Measurements from ENCODE around the gene MYH15.

MYH15 gene

DNA sequence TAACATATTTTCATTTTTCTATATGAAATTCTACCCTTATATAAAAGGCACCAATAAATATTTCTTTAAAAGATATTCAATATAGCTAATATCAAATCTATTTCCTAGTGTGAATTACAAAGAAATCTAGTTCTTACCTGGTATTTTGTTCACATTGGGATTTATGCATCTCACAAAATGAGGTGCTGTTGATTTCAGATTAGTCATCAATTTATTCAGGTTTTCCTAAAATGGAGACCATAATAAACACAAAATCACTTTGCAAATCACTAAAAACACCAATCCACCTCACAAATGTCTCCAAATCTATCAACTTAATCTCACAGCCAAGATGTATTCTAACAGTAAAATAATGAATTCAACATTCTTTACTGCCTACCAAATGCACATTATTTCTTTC, 51.2 kb downstream of the MYH15 start:
- Histone ChIP-seq H3K4me1 (ENCODE audit: control insufficient read depth, insufficient read depth, low read length, poor library complexity, severe bottlenecking) (no peaks in the 10 kb centered on the region), H3K36me3 (ENCODE audit: control insufficient read depth, insufficient read depth, low read length) (no peaks in the 10 kb centered on the region), H3K9me3 (ENCODE audit: control insufficient read depth, low read length) (no peaks in the 10 kb centered on the region), H3K27ac (ENCODE audit: insufficient read depth, low read length, poor library complexity, severe bottlenecking) (no peak overlapping the region), H3K4me3 (ENCODE audit: insufficient read depth, low read depth, low read length, poor library complexity, severe bottlenecking) (no peak overlapping the region), H3K27me3 (replicated peaks; ENCODE audit: control insufficient read depth, insufficient read depth, low read length, poor library complexity, severe bottlenecking) (no peaks in the 10 kb centered on the region)
- DNase-seq, result no peak

DNA sequence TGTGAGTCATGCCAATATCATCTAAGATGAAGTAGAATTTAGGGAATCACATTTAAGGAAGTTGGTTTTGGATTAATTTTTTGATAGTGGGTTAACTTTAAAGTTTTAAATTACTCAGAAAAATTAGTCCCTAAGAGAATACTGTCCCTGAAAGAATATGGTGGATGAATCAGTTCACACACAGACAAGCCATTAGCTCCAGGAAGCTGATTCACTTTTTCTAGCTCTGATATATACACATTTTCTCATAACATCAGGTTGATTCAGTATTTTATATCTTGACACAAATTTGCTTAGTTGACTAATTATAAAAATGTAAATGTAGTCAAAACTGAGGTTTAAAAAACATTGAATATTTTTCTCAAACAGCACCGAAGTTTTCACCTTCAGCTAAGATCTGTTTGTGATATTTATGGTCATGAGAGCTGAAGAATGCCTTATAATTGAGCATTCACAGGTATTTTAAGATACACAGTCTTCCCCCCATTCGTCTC, 55.1 kb downstream of the MYH15 start:
- no peak for DNase-seq
- Histone ChIP-seq H3K36me3 (ENCODE audit: control insufficient read depth, insufficient read depth, low read length) (no peaks in the 10 kb centered on the region), H3K9me3 (ENCODE audit: control insufficient read depth, low read length) (no peaks in the 10 kb centered on the region), H3K4me1 (ENCODE audit: control insufficient read depth, insufficient read depth, low read length, poor library complexity, severe bottlenecking) (no peaks in the 10 kb centered on the region), H3K4me3 (ENCODE audit: insufficient read depth, low read depth, low read length, poor library complexity, severe bottlenecking) (no peak overlapping the region), H3K27ac (ENCODE audit: insufficient read depth, low read length, poor library complexity, severe bottlenecking) (no peak overlapping the region), H3K27me3 (replicated peaks; ENCODE audit: control insufficient read depth, insufficient read depth, low read length, poor library complexity, severe bottlenecking) (no peaks in the 10 kb centered on the region)

DNA sequence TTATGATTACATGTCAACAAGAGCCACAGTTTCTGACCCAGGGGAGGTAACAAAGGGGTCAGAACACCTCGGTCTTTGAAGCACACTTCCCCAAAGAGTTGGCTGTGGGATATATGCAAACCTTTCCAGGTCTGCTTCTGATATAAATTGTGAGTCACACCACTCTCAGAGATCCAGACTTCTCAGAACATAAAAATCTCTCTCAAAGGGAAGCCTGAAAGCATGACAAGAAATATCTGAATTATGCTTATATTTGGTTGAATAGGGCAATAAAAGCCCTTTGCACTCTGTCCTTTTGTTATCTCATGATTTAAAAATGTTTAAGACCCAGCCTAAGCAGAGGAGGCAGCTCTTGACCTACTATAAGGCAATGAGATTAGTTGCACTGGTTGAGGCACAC, 56.8 kb downstream of the MYH15 start:
- DNase-seq, result no peak
- Histone ChIP-seq H3K27ac (ENCODE audit: insufficient read depth, low read length, poor library complexity, severe bottlenecking) (no peak overlapping the region), H3K4me1 (ENCODE audit: control insufficient read depth, insufficient read depth, low read length, poor library complexity, severe bottlenecking) (no peaks in the 10 kb centered on the region), H3K27me3 (replicated peaks; ENCODE audit: control insufficient read depth, insufficient read depth, low read length, poor library complexity, severe bottlenecking) (no peaks in the 10 kb centered on the region), H3K36me3 (ENCODE audit: control insufficient read depth, insufficient read depth, low read length) (no peaks in the 10 kb centered on the region), H3K4me3 (ENCODE audit: insufficient read depth, low read depth, low read length, poor library complexity, severe bottlenecking) (no peak overlapping the region), H3K9me3 (ENCODE audit: control insufficient read depth, low read length) (no peaks in the 10 kb centered on the region)

DNA sequence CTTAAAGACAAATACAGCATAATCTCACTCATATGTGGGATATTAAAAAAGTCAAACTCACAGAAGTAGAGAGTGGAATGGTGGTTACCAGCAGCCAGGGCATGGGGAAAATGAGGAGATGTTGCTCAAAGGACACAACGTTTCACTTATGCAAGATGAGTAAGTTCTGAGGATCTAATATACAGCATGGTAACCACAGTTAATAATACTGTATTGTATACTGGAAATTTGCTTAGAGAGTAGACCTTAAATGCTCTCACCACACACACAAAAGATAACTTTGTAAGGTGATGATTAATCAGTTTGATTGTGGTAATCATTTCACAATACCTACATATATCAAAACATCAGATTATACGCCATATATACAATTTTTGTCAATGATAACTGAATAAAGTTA, 60.0 kb downstream of the MYH15 start:
- H3K9me3 ChIP-seq (ENCODE audit: control insufficient read depth, low read length), result no peaks in the 10 kb centered on the region
- no peaks in the 10 kb centered on the region for H3K27me3 ChIP-seq (replicated peaks; ENCODE audit: control insufficient read depth, insufficient read depth, low read length, poor library complexity, severe bottlenecking)
- H3K4me1 ChIP-seq (ENCODE audit: control insufficient read depth, insufficient read depth, low read length, poor library complexity, severe bottlenecking), result no peaks in the 10 kb centered on the region
- H3K27ac ChIP-seq (ENCODE audit: insufficient read depth, low read length, poor library complexity, severe bottlenecking), result no peak overlapping the region
- no peak overlapping the region for H3K4me3 ChIP-seq (ENCODE audit: insufficient read depth, low read depth, low read length, poor library complexity, severe bottlenecking)
- no peak for DNase-seq
- H3K36me3 ChIP-seq (ENCODE audit: control insufficient read depth, insufficient read depth, low read length), result no peaks in the 10 kb centered on the region

DNA sequence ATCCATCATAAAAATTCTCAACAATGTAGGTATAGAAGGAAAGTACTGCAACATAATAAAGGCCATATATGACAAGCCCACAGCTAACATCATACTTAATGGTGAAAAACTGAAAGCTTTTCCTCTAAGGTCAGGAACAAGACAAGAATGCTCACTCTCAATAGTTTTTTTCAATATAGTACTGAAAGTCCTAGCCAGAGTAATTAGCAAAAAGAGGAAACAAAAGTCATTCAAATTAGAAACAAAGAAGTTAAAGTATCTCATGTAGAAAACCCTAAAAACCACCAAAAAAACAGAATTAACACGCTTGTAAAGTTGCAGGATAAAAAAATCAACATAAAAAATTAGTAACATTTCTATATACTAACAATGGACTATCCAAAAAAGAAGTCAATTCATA, 61.8 kb downstream of the MYH15 start:
- no peak for DNase-seq
- no peak overlapping the region for H3K4me3 ChIP-seq (ENCODE audit: insufficient read depth, low read depth, low read length, poor library complexity, severe bottlenecking)
- no peaks in the 10 kb centered on the region for H3K27me3 ChIP-seq (replicated peaks; ENCODE audit: control insufficient read depth, insufficient read depth, low read length, poor library complexity, severe bottlenecking)
- H3K27ac ChIP-seq (ENCODE audit: insufficient read depth, low read length, poor library complexity, severe bottlenecking), result no peak overlapping the region
- H3K36me3 ChIP-seq (ENCODE audit: control insufficient read depth, insufficient read depth, low read length), result no peaks in the 10 kb centered on the region
- no peaks in the 10 kb centered on the region for H3K9me3 ChIP-seq (ENCODE audit: control insufficient read depth, low read length)
- H3K4me1 ChIP-seq (ENCODE audit: control insufficient read depth, insufficient read depth, low read length, poor library complexity, severe bottlenecking), result no peaks in the 10 kb centered on the region

DNA sequence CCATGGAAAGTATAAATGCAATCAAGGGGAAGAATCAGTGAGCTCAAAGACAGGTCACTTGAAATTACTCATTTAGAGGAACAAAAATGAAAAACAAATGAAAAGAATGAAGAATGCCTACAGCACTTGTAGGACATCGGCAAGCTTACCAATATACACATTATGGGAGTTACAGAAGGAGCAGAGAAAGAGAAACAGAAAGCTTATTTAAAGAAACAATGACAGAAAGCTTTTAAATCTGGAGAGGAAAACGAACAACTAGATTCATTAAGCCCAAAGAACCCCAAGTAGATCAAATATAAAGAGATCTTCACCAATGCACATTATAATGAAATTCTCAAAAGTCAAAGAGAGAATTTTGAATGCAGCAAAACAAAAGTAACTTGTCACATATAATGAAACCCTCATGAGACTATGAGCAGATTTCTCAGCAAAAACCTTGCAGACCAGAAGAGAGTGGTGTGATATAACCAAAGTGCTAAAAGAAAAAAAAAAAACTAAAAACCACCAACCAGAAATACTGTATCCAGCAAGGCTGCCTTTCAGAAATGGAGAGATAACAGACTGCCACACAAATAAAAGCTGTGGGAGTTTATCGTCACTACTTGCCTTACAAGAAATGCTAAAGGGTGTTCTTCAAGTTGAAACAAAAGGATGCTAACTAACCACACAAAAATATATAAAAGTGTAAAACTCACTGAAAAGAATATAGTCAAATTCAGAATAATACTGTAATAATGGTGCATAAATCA, 63.1 kb downstream of the MYH15 start:
- Histone ChIP-seq H3K27ac (ENCODE audit: insufficient read depth, low read length, poor library complexity, severe bottlenecking) (no peak overlapping the region), H3K27me3 (replicated peaks; ENCODE audit: control insufficient read depth, insufficient read depth, low read length, poor library complexity, severe bottlenecking) (no peaks in the 10 kb centered on the region), H3K4me1 (ENCODE audit: control insufficient read depth, insufficient read depth, low read length, poor library complexity, severe bottlenecking) (no peaks in the 10 kb centered on the region), H3K36me3 (ENCODE audit: control insufficient read depth, insufficient read depth, low read length) (no peaks in the 10 kb centered on the region), H3K4me3 (ENCODE audit: insufficient read depth, low read depth, low read length, poor library complexity, severe bottlenecking) (no peak overlapping the region), H3K9me3 (ENCODE audit: control insufficient read depth, low read length) (no peaks in the 10 kb centered on the region)
- DNase-seq, result no peak

DNA sequence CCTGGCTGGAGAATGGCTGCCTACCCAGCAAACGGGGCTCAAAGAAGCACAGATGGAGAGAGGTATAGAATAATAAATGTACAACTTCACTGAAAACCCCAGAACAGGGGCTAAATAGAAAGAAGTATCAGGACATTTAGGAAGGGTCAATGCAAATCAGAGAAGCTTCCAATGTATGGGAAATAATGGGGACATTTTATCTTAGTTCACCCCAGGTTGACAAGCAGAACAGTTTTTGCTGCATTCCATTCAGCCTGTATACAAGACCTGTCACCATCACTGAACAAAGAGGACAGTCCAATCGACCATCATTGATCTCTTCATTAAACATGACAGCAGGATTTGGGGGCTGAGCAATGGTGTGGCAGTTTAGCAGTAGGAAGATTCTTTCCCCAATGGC, 68.1 kb downstream of the MYH15 start:
- Histone ChIP-seq H3K27me3 (replicated peaks; ENCODE audit: control insufficient read depth, insufficient read depth, low read length, poor library complexity, severe bottlenecking) (no peaks in the 10 kb centered on the region), H3K4me1 (ENCODE audit: control insufficient read depth, insufficient read depth, low read length, poor library complexity, severe bottlenecking) (no peaks in the 10 kb centered on the region), H3K9me3 (ENCODE audit: control insufficient read depth, low read length) (no peaks in the 10 kb centered on the region), H3K27ac (ENCODE audit: insufficient read depth, low read length, poor library complexity, severe bottlenecking) (no peak overlapping the region), H3K4me3 (ENCODE audit: insufficient read depth, low read depth, low read length, poor library complexity, severe bottlenecking) (no peak overlapping the region), H3K36me3 (ENCODE audit: control insufficient read depth, insufficient read depth, low read length) (no peaks in the 10 kb centered on the region)
- no peak for DNase-seq

DNA sequence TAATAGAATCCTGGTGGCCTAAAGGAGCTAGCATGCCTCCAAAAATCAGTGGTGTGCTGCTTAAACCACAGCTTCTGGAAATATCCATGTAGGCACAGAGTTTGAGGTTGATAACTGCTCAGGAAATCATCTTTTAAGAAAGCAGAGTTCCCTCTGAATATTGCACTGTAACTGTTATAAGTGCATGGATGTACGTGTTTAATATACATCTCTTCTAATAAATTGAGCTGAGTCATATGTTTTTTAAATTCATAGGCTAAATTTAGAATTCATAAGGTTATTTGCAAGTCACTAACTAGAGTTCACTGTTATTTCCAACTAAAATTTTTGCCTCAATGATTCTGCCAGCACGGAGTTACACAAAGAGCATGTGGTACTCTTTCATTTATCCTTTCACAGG, 68.9 kb downstream of the MYH15 start:
- H3K4me1 ChIP-seq (ENCODE audit: control insufficient read depth, insufficient read depth, low read length, poor library complexity, severe bottlenecking), result no peaks in the 10 kb centered on the region
- no peaks in the 10 kb centered on the region for H3K36me3 ChIP-seq (ENCODE audit: control insufficient read depth, insufficient read depth, low read length)
- no peaks in the 10 kb centered on the region for H3K27me3 ChIP-seq (replicated peaks; ENCODE audit: control insufficient read depth, insufficient read depth, low read length, poor library complexity, severe bottlenecking)
- no peak overlapping the region for H3K4me3 ChIP-seq (ENCODE audit: insufficient read depth, low read depth, low read length, poor library complexity, severe bottlenecking)
- H3K27ac ChIP-seq (ENCODE audit: insufficient read depth, low read length, poor library complexity, severe bottlenecking), result no peak overlapping the region
- H3K9me3 ChIP-seq (ENCODE audit: control insufficient read depth, low read length), result no peaks in the 10 kb centered on the region
- no peak for DNase-seq

DNA sequence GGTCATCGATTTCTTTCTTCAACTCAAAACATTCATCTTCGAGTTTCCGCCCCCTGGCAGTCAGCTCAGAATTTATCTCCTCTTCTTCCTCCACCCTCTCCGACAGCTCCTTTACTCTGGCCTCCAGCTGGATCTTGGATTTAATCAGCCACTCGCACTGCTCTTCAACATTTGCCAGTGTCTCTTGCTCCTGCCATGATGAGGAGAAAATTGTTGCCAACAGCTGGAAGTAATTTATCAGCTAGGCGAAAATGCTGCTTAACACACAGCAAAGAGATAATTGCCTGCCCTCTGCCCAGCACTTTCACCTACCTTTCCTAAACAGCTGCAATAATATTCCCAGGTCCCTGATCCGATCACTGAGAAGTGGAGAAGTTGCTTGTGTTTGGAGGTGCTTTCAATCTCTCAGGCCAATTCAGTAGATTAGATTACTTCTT, 69.3 kb downstream of the MYH15 start:
- Histone ChIP-seq H3K36me3 (ENCODE audit: control insufficient read depth, insufficient read depth, low read length) (no peaks in the 10 kb centered on the region), H3K27ac (ENCODE audit: insufficient read depth, low read length, poor library complexity, severe bottlenecking) (no peak overlapping the region), H3K27me3 (replicated peaks; ENCODE audit: control insufficient read depth, insufficient read depth, low read length, poor library complexity, severe bottlenecking) (no peaks in the 10 kb centered on the region), H3K4me1 (ENCODE audit: control insufficient read depth, insufficient read depth, low read length, poor library complexity, severe bottlenecking) (no peaks in the 10 kb centered on the region), H3K4me3 (ENCODE audit: insufficient read depth, low read depth, low read length, poor library complexity, severe bottlenecking) (no peak overlapping the region), H3K9me3 (ENCODE audit: control insufficient read depth, low read length) (no peaks in the 10 kb centered on the region)
- no peak for DNase-seq

DNA sequence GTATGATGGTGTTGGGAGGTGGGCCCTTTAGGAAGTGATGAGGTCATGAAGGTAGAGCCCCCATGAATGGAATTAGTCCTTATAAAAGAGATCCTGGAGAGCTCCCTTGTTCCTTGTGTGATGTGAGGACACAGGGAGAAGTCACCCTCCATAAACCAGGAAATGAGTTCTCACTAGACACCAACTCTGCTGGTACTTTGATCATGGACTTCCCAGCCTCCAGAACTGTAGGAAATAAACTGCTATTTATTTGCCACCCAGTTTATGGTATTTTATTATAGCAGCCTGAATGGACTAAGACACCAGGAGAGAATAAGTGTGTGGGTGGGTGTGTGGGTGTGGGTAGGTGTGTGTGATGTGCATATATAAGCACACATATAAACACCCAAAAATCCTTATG, 71.9 kb downstream of the MYH15 start:
- no peaks in the 10 kb centered on the region for H3K9me3 ChIP-seq (ENCODE audit: control insufficient read depth, low read length)
- H3K27ac ChIP-seq (ENCODE audit: insufficient read depth, low read length, poor library complexity, severe bottlenecking), result no peak overlapping the region
- H3K27me3 ChIP-seq (replicated peaks; ENCODE audit: control insufficient read depth, insufficient read depth, low read length, poor library complexity, severe bottlenecking), result no peaks in the 10 kb centered on the region
- H3K36me3 ChIP-seq (ENCODE audit: control insufficient read depth, insufficient read depth, low read length), result no peaks in the 10 kb centered on the region
- H3K4me1 ChIP-seq (ENCODE audit: control insufficient read depth, insufficient read depth, low read length, poor library complexity, severe bottlenecking), result no peaks in the 10 kb centered on the region
- DNase-seq, result no peak
- H3K4me3 ChIP-seq (ENCODE audit: insufficient read depth, low read depth, low read length, poor library complexity, severe bottlenecking), result no peak overlapping the region

Data from effector memory CD4-positive, alpha-beta T cell (primary cell).